ENCODE measurements around the gene PITX2.

PITX2 gene

GRCh38 chr4:110619463-110620247 is 3.2 kb downstream of the PITX2 start:
- TF ChIP-seq PPARA (CRISPR knock-in tag; IDR thresholded peaks at IDR 0.05; ENCODE audit: borderline replicate concordance) (no peak), CSRNP3 (CRISPR knock-in tag; IDR thresholded peaks at IDR 0.05) (no peak), TCF4 (CRISPR knock-in tag; IDR thresholded peaks at IDR 0.05; ENCODE audit: borderline replicate concordance) (no peak), ZFP3 (CRISPR knock-in tag; IDR thresholded peaks at IDR 0.05) (no peak), ZC3H10 (CRISPR knock-in tag; IDR thresholded peaks at IDR 0.05) (no peak), SNAI2 (CRISPR knock-in tag; IDR thresholded peaks at IDR 0.05) (no peak), ISL1 (CRISPR knock-in tag; IDR thresholded peaks at IDR 0.05) (no peak), ZNF8 (CRISPR knock-in tag; IDR thresholded peaks at IDR 0.05) (no peak), TSHZ2 (CRISPR knock-in tag; IDR thresholded peaks at IDR 0.05) (no peak), ZNF565 (CRISPR knock-in tag; conservative IDR thresholded peaks at IDR 0.05; ENCODE audit: low read depth) (no peak), TOX (CRISPR knock-in tag; IDR thresholded peaks at IDR 0.05; ENCODE audit: borderline replicate concordance) (no peak), GLIS3 (CRISPR knock-in tag; IDR thresholded peaks at IDR 0.05) (no peak), OSR1 (CRISPR knock-in tag; IDR thresholded peaks at IDR 0.05) (no peak), ESRRG (CRISPR knock-in tag; IDR thresholded peaks at IDR 0.05) (no peak), BACH2 (CRISPR knock-in tag; IDR thresholded peaks at IDR 0.05; ENCODE audit: borderline replicate concordance) (no peak), CREB5 (CRISPR knock-in tag; IDR thresholded peaks at IDR 0.05; ENCODE audit: low read depth) (no peak), PATZ1 (CRISPR knock-in tag; IDR thresholded peaks at IDR 0.05; ENCODE audit: borderline replicate concordance) (no peak), CSDC2 (CRISPR knock-in tag; IDR thresholded peaks at IDR 0.05) (no peak), ARNTL (CRISPR knock-in tag; IDR thresholded peaks at IDR 0.05; ENCODE audit: borderline replicate concordance, low read depth) (no peak), RARB (CRISPR knock-in tag; IDR thresholded peaks at IDR 0.05) (no peak)
- no peak for ATAC-seq

GRCh38 chr4:110618581-110619462 is 4.1 kb downstream of the PITX2 start:
- TF ChIP-seq GLIS3 (CRISPR knock-in tag; IDR thresholded peaks at IDR 0.05): no peak
- no peak for TF ChIP-seq RARB (CRISPR knock-in tag; IDR thresholded peaks at IDR 0.05)
- TF ChIP-seq CSRNP3 (CRISPR knock-in tag; IDR thresholded peaks at IDR 0.05): no peak
- no peak for TF ChIP-seq ISL1 (CRISPR knock-in tag; IDR thresholded peaks at IDR 0.05)
- no peak for TF ChIP-seq ZFP3 (CRISPR knock-in tag; IDR thresholded peaks at IDR 0.05)
- no peak for TF ChIP-seq POU6F1 (CRISPR knock-in tag; IDR thresholded peaks at IDR 0.05; ENCODE audit: borderline replicate concordance, low read depth)
- TF ChIP-seq PATZ1 (CRISPR knock-in tag; IDR thresholded peaks at IDR 0.05; ENCODE audit: borderline replicate concordance): no peak
- TF ChIP-seq CSDC2 (CRISPR knock-in tag; IDR thresholded peaks at IDR 0.05): no peak
- no peak for TF ChIP-seq ESRRG (CRISPR knock-in tag; IDR thresholded peaks at IDR 0.05)
- no peak for TF ChIP-seq ZNF70 (CRISPR knock-in tag; IDR thresholded peaks at IDR 0.05)
- no peak for TF ChIP-seq BACH2 (CRISPR knock-in tag; IDR thresholded peaks at IDR 0.05; ENCODE audit: borderline replicate concordance)
- TF ChIP-seq PPARA (CRISPR knock-in tag; IDR thresholded peaks at IDR 0.05; ENCODE audit: borderline replicate concordance): no peak
- TF ChIP-seq TOX (CRISPR knock-in tag; IDR thresholded peaks at IDR 0.05; ENCODE audit: borderline replicate concordance): no peak
- no peak for TF ChIP-seq TCF4 (CRISPR knock-in tag; IDR thresholded peaks at IDR 0.05; ENCODE audit: borderline replicate concordance)
- TF ChIP-seq OSR1 (CRISPR knock-in tag; IDR thresholded peaks at IDR 0.05): no peak
- TF ChIP-seq ZNF8 (CRISPR knock-in tag; IDR thresholded peaks at IDR 0.05): no peak
- TF ChIP-seq ZC3H10 (CRISPR knock-in tag; IDR thresholded peaks at IDR 0.05): no peak
- no peak for TF ChIP-seq ZNF565 (CRISPR knock-in tag; conservative IDR thresholded peaks at IDR 0.05; ENCODE audit: low read depth)
- TF ChIP-seq SNAI2 (CRISPR knock-in tag; IDR thresholded peaks at IDR 0.05): no peak
- no peak for ATAC-seq

Data from SK-N-SH treated with all-trans-retinoic acid at 6 μM for 48 hours (cell line).